ENCODE data around the gene SEC14L1. TPM values are rescaled to one million over a fixed set of nuclear protein-coding genes. Genes with fewer than 3 reads are reported as not detected.

The SEC14L1 gene
- total and polyA plus RNA-seq, 2 of the 8 experiments (the other 6 are each of a cell fraction or from before 2014, with no cell fraction given) = 27.2 to 74.4 TPM

DNA sequence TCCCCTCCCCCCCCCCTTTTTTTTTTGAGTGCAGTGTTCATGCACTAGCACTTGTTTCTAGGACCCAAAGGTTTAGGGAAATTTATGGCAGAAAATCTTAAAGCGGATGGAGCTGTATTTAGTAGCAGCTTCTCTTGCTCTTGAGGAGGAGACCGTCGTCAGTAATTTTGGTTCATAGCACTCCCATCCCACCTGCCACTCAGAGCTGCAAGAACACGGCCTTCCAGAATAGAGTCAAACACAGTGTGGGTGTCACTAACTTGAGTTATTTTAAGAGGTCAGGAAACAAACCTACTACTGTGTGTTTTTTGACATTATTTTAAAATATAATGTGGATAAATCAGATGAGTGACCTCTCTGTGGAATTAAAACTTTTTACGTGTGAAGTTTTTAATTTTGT is 37.3 kb downstream of the SEC14L1 start (continued):
- TF ChIP-seq SIN3A (conservative IDR thresholded peaks at IDR 0.05 in 1 of 2, IDR thresholded peaks at IDR 0.05 in 1 of 2; ENCODE audit: low read depth in 1 of 2, low read length in 2 of 2) (no peak), BCL11A (IDR thresholded peaks at IDR 0.05; ENCODE audit: low read depth in 2 of 2, low read length in 2 of 2) (no peak)
